Right ventricle myocardium superior (tissue), 1 donor: ENCODE results near the gene CCNJ. TPM values are rescaled to one million over a fixed set of nuclear protein-coding genes. Genes with fewer than 3 reads are reported as not detected.
"Not testable (repeated sequence)": the region's sequence is repeated elsewhere in the genome, so short reads cannot be mapped to it uniquely, and the experiment has no call there.

Experiments used
- ATAC-seq: fragments of 200-7000 bp; cut with Tn5 transposase; one replicate; pipeline ENCODE4 v1.9.1; 2020; ENCODE audit warnings: mild to moderate bottlenecking; ENCODE audit not compliant: poor library complexity
- DNase-seq: peaks from one replicate; pipeline ENCODE4 v3.0.0-alpha.2; 2020
- intact Hi-C: fragments of 100-400 bp; cut with DNase I; formaldehyde crosslinking; loops from one replicate; pipeline ENCODE4 v1.11.2; 2022
- total RNA-seq: library from RNA; stranded (reverse); fragmentation: NEBNext Ultra II Directional; extraction: Animal tissue kit (Norgen Biotek cat#: 25700); gene quantifications from one replicate; pipeline ENCODE4 v1.2.1, GENCODE V29; 2021
- donor health status: DM: no; HTN: yes; CAD: no; lungs with severe emphysema.

CCNJ gene
- total RNA-seq, 1 donor from 2014 or later: 2.4 TPM

- intact Hi-C loops, ATAC-seq, DNase-seq: not testable (repeated sequence)
These were observed 4.5 kb downstream of the CCNJ start for GRCh38 chr10:96047925-96048324.

GRCh38 chr10:96049340-96049739, 6.0 kb downstream of the CCNJ start:
- intact Hi-C loops: no loop called here
- DNase-seq (no peak), ATAC-seq (no peak)

- DNase-seq: no peak
- ATAC-seq: no peak
- intact Hi-C loops: no loop called here
These were observed 10.6 kb downstream of the CCNJ start for GRCh38 chr10:96053985-96054384.

- intact Hi-C loops: no loop called here
- ATAC-seq (no peak), DNase-seq (no peak)
These were observed 13.4 kb downstream of the CCNJ start for GRCh38 chr10:96056787-96057186.

- intact Hi-C loops: no loop called here
- DNase-seq (no peak), ATAC-seq (no peak)
These were observed 17.8 kb downstream of the CCNJ start for GRCh38 chr10:96061232-96061631.

GRCh38 chr10:96072674-96073073, 29.3 kb downstream of the CCNJ start:
- DNase-seq (no peak), ATAC-seq (no peak)
- intact Hi-C loops: no loop called here

GRCh38 chr10:96073722-96074121, 30.3 kb downstream of the CCNJ start:
- intact Hi-C loops: no loop called here
- DNase-seq (no peak), ATAC-seq (no peak)

GRCh38 chr10:96074776-96075175, 31.4 kb downstream of the CCNJ start:
- intact Hi-C loops: no loop called here
- ATAC-seq: no peak
- no peak for DNase-seq

- ATAC-seq (no peak), DNase-seq (no peak)
- intact Hi-C loops: no loop called here
These were observed 32.6 kb downstream of the CCNJ start for GRCh38 chr10:96075977-96076376.

GRCh38 chr10:96077156-96077555, 33.8 kb downstream of the CCNJ start:
- DNase-seq (no peak), ATAC-seq (no peak)
- intact Hi-C loops: no loop called here

GRCh38 chr10:96082153-96082552, 38.8 kb downstream of the CCNJ start:
- intact Hi-C loops: no loop called here
- ATAC-seq (peak; percentile 65), DNase-seq (no peak)

- ATAC-seq (peak; percentile 97), DNase-seq (no peak)
- intact Hi-C loops: no loop called here
These were observed 39.4 kb downstream of the CCNJ start for GRCh38 chr10:96082748-96083147.

- no peak for DNase-seq
- intact Hi-C loops: no loop called here
- ATAC-seq: no peak
These were observed 45.7 kb downstream of the CCNJ start for GRCh38 chr10:96089116-96089515.

- intact Hi-C loops: loop anchor here (2.0 kb wide), 1 partner anchor 39 kb away; no protein-coding TSS in a partner anchor
- DNase-seq: peak; percentile 97
- ATAC-seq: peak; percentile 100
These were observed 46.5 kb downstream of the CCNJ start for GRCh38 chr10:96089670-96090462.

- ATAC-seq (no peak), DNase-seq (no peak)
- intact Hi-C loops: loop anchor here (2.0 kb wide), 1 partner anchor 38 kb away; no protein-coding TSS in a partner anchor
These were observed 47.0 kb downstream of the CCNJ start for GRCh38 chr10:96090463-96090800.

- intact Hi-C loops: no loop called here
- DNase-seq (no peak), ATAC-seq (no peak)
These were observed 49.8 kb downstream of the CCNJ start for GRCh38 chr10:96092999-96093767.

- DNase-seq (no peak), ATAC-seq (no peak)
- intact Hi-C loops: no loop called here
These were observed 50.6 kb downstream of the CCNJ start for GRCh38 chr10:96093948-96094347.

GRCh38 chr10:96096958-96097357, 53.6 kb downstream of the CCNJ start:
- ATAC-seq: no peak
- intact Hi-C loops: no loop called here
- DNase-seq: no peak

GRCh38 chr10:96097865-96098264, 54.5 kb downstream of the CCNJ start:
- no peak for ATAC-seq
- DNase-seq: no peak
- intact Hi-C loops: no loop called here

GRCh38 chr10:96107623-96108038, 64.2 kb downstream of the CCNJ start:
- intact Hi-C loops: no loop called here
- DNase-seq (no peak), ATAC-seq (no peak)
